Measurements from ENCODE around the gene GRID1. TPM values are rescaled to one million over a fixed set of nuclear protein-coding genes. Genes with fewer than 3 reads are reported as not detected.
A peak's percentile ranks its signal among the peaks of the same experiment; 100 is the strongest.

GRID1 gene
- total and polyA plus RNA-seq, 2 experiments from 2014 or later: not detected

- no peak overlapping the region for H3K9ac ChIP-seq
- DNase-seq: no peak
- H3K4me2 ChIP-seq (ENCODE audit: unreplicated experiment): no peak overlapping the region
- no peaks in the 10 kb centered on the region for H4K20me1 ChIP-seq (ENCODE audit: insufficient read depth)
- WGBS, 2 experiments (ENCODE audit: low coverage in 1 of 2, low lambda C conversion rate in 2 of 2, missing lambda C conversion rate in 2 of 2): 32 to 37% methylated on average over 4 of the region's 4 CpGs
- in situ Hi-C loops (cut with MboI): loop anchor here (10.0 kb wide), 1 partner anchor 1825 kb away; no protein-coding TSS in a partner anchor
- H3K4me3 ChIP-seq: no peak overlapping the region
- H3K79me2 ChIP-seq (ENCODE audit: insufficient read depth): no peaks in the 10 kb centered on the region
- no peaks in the 10 kb centered on the region for H3K9me2 ChIP-seq (ENCODE audit: insufficient read depth)
- H2AFZ ChIP-seq: no peak overlapping the region
- no peaks in the 10 kb centered on the region for H3F3A ChIP-seq (ENCODE audit: insufficient read depth)
- H3K9me3 ChIP-seq (ENCODE audit: low read depth): no peaks in the 10 kb centered on the region
- no peaks in the 10 kb centered on the region for H3K36me3 ChIP-seq (ENCODE audit: low read depth)
- TF ChIP-seq EZH2 (IDR thresholded peaks at IDR 0.05; ENCODE audit: insufficient read depth, poor library complexity, severe bottlenecking): no peak
- TF ChIP-seq EZH2phosphoT487 (IDR thresholded peaks at IDR 0.05; ENCODE audit: insufficient read depth, low read depth): no peak
- H3K27ac ChIP-seq: no peak overlapping the region
- peaks cover 41% of the 10 kb centered on the region for H3K27me3 ChIP-seq (replicated peaks; ENCODE audit: insufficient read depth)
- no peaks in the 10 kb centered on the region for H3K4me1 ChIP-seq (ENCODE audit: insufficient read depth)
Measured at GRCh38 chr10:86370006-86370585, 3.5 kb upstream of the GRID1 start.

DNA sequence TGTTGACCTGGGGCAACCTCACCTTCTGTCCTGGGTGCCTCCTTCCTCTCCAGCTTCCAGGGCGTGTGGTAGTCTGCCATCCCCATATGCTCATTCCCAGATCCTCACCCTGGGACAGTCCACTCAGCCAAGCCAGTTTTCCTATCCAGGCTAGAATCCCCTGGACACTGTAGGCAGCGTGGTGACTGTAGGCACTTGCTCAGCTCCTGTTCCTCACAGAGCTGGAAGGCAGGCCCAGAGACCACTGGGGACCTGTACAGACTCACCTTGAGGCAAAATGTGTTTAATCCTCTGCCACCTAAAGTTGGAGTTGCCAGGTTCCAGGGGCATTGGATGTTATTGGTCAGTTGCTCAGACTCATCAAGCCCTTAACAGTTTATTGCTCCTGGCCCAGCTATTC lies 2.4 kb upstream of the GRID1 start:
- H3K4me1 ChIP-seq (ENCODE audit: insufficient read depth): no peaks in the 10 kb centered on the region
- in situ Hi-C loops (cut with MboI): no loop called here
- no peak for DNase-seq
- WGBS, 2 experiments (ENCODE audit: low coverage in 1 of 2, low lambda C conversion rate in 2 of 2, missing lambda C conversion rate in 2 of 2): 73 to 80% methylated on average over 2 of the region's 2 CpGs
- no peak overlapping the region for H2AFZ ChIP-seq
- no peaks in the 10 kb centered on the region for H3K36me3 ChIP-seq (ENCODE audit: low read depth)
- no peaks in the 10 kb centered on the region for H3K9me3 ChIP-seq (ENCODE audit: low read depth)
- no peaks in the 10 kb centered on the region for H3K79me2 ChIP-seq (ENCODE audit: insufficient read depth)
- no peak overlapping the region for H3K4me3 ChIP-seq
- no peaks in the 10 kb centered on the region for H3F3A ChIP-seq (ENCODE audit: insufficient read depth)
- no peak overlapping the region for H3K4me2 ChIP-seq (ENCODE audit: unreplicated experiment)
- TF ChIP-seq EZH2phosphoT487 (IDR thresholded peaks at IDR 0.05; ENCODE audit: insufficient read depth, low read depth) (no peak), EZH2 (IDR thresholded peaks at IDR 0.05; ENCODE audit: insufficient read depth, poor library complexity, severe bottlenecking) (no peak)
- H4K20me1 ChIP-seq (ENCODE audit: insufficient read depth): no peaks in the 10 kb centered on the region
- no peak overlapping the region for H3K27ac ChIP-seq
- H3K9me2 ChIP-seq (ENCODE audit: insufficient read depth): no peaks in the 10 kb centered on the region
- H3K9ac ChIP-seq: no peak overlapping the region
- H3K27me3 ChIP-seq (replicated peaks; ENCODE audit: insufficient read depth): peaks cover 46% of the 10 kb centered on the region

DNA sequence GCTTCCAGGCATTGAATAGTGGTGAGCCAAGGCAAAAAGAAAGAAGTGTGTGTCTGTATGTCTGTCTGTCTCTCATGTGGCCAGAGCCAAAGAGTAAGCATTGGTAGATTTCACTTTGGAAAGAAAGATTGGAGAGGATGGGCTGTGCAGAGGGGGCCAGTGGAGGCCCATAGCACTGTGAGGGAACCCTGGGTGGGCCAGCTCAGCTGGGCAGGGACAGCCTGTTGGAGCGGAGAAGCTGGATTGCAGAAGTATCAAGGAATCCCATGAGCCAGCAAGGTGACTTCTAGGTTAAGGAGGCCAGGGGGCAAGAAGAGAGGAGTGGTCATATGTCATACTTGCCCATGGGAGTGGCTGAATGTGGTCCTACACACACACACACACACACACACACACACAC lies 1.5 kb upstream of the GRID1 start:
- in situ Hi-C loops (cut with MboI): no loop called here
- Histone ChIP-seq H3K79me2 (ENCODE audit: insufficient read depth) (no peaks in the 10 kb centered on the region), H3K9me3 (ENCODE audit: low read depth) (no peaks in the 10 kb centered on the region), H3K4me1 (ENCODE audit: insufficient read depth) (no peaks in the 10 kb centered on the region), H3K9ac (no peak overlapping the region), H4K20me1 (ENCODE audit: insufficient read depth) (no peaks in the 10 kb centered on the region), H3K9me2 (ENCODE audit: insufficient read depth) (no peaks in the 10 kb centered on the region), H3F3A (ENCODE audit: insufficient read depth) (no peaks in the 10 kb centered on the region), H2AFZ (no peak overlapping the region), H3K27me3 (replicated peaks; ENCODE audit: insufficient read depth) (peaks cover 48% of the 10 kb centered on the region), H3K36me3 (ENCODE audit: low read depth) (no peaks in the 10 kb centered on the region), H3K27ac (no peak overlapping the region), H3K4me2 (ENCODE audit: unreplicated experiment) (no peak overlapping the region), H3K4me3 (no peak overlapping the region)
- no peak for DNase-seq
- WGBS, 2 experiments (ENCODE audit: low coverage in 1 of 2, low lambda C conversion rate in 2 of 2, missing lambda C conversion rate in 2 of 2): 82 to 100% methylated on average over 1 of the region's 1 CpG
- no peak for TF ChIP-seq EZH2 (IDR thresholded peaks at IDR 0.05; ENCODE audit: insufficient read depth, poor library complexity, severe bottlenecking)
- no peak for TF ChIP-seq EZH2phosphoT487 (IDR thresholded peaks at IDR 0.05; ENCODE audit: insufficient read depth, low read depth)

GRCh38 chr10:86367152-86367951 lies 757 bp upstream of the GRID1 start:
- H3K9ac ChIP-seq: no peak overlapping the region
- peak; percentile 39 for DNase-seq
- no peaks in the 10 kb centered on the region for H3K79me2 ChIP-seq (ENCODE audit: insufficient read depth)
- H3F3A ChIP-seq (ENCODE audit: insufficient read depth): no peaks in the 10 kb centered on the region
- H2AFZ ChIP-seq: peak overlapping the region; percentile 55
- H3K27ac ChIP-seq: no peak overlapping the region
- H3K4me1 ChIP-seq (ENCODE audit: insufficient read depth): no peaks in the 10 kb centered on the region
- H3K27me3 ChIP-seq (replicated peaks; ENCODE audit: insufficient read depth): peaks cover 48% of the 10 kb centered on the region
- H4K20me1 ChIP-seq (ENCODE audit: insufficient read depth): no peaks in the 10 kb centered on the region
- peak overlapping the region; percentile 48; the same call in 1 of the 2 replicates for H3K4me3 ChIP-seq
- H3K4me2 ChIP-seq (ENCODE audit: unreplicated experiment): no peak overlapping the region
- H3K9me2 ChIP-seq (ENCODE audit: insufficient read depth): no peaks in the 10 kb centered on the region
- in situ Hi-C loops (cut with MboI): no loop called here
- H3K36me3 ChIP-seq (ENCODE audit: low read depth): no peaks in the 10 kb centered on the region
- no peaks in the 10 kb centered on the region for H3K9me3 ChIP-seq (ENCODE audit: low read depth)
- WGBS, 2 experiments (ENCODE audit: low coverage in 1 of 2, low lambda C conversion rate in 2 of 2, missing lambda C conversion rate in 2 of 2): 6 to 8% methylated on average over 36 to 39 of the region's 62 CpGs
- TF ChIP-seq EZH2 (IDR thresholded peaks at IDR 0.05; ENCODE audit: insufficient read depth, poor library complexity, severe bottlenecking): no peak
- no peak for TF ChIP-seq EZH2phosphoT487 (IDR thresholded peaks at IDR 0.05; ENCODE audit: insufficient read depth, low read depth)
